PC-9 (cell line): ENCODE measurements around the gene ZNF77. TPM values are rescaled to one million over a fixed set of nuclear protein-coding genes. Genes with fewer than 3 reads are reported as not detected.

Source experiments
- BruUV-seq: library from RNA; stranded (reverse); fragments of 400-500 nt; replicated peaks from 2 replicates; lab custom pipeline; 2021; lab: Mats Ljungman, UMichigan
- CTCF ChIA-PET: fragments of 300-600 bp; sonication (Branson Sonifier 250); formaldehyde crosslinking; loops from one replicate; lab custom pipeline; 2022; ENCODE audit warnings: antibody characterized with exemption; lab: Charles Lee
- POLR2A ChIA-PET: fragments of 300-600 bp; sonication (Branson Sonifier 250); formaldehyde crosslinking; loops from one replicate; lab custom pipeline; 2022; ENCODE audit warnings: antibody characterized with exemption; ENCODE audit not compliant: unreplicated experiment; lab: Charles Lee
- DNase-seq, 2 experiments: peaks; one replicate each; pipeline versions ENCODE4 v3.0.0 to v3.0.0-alpha.2; 2015 to 2022; ENCODE audit warnings: mixed read lengths in 1 of 2
- H2AFZ ChIP-seq: fragments of 200-600 bp; sonication (generic); 2 replicates; pipeline ENCODE4 v1.8.1; 2017; ENCODE audit warnings: antibody characterized with exemption
- H3F3A ChIP-seq: fragments of 200-600 bp; sonication (generic); 2 replicates; pipeline ENCODE4 v1.8.1; 2017; ENCODE audit warnings: antibody characterized with exemption, mild to moderate bottlenecking, low read depth; ENCODE audit not compliant: insufficient read depth
- H3K27ac ChIP-seq: fragments of 200-600 bp; sonication (generic); 2 replicates; pipeline ENCODE4 v1.6.1; 2016; ENCODE audit warnings: mixed run types
- H3K27me3 ChIP-seq: fragments of 200-600 bp; sonication (generic); 2 replicates; pipeline ENCODE4 v1.6.1; 2016; ENCODE audit warnings: low read depth, mixed run types; ENCODE audit not compliant: insufficient read depth
- H3K36me3 ChIP-seq: fragments of 200-600 bp; sonication (generic); 2 replicates; pipeline ENCODE4 v1.6.1; 2016; ENCODE audit warnings: low read depth, mixed run types
- H3K4me1 ChIP-seq: fragments of 200-600 bp; sonication (generic); replicated peaks from 2 replicates; pipeline ENCODE4 v1.6.1; 2016; ENCODE audit warnings: mixed run types; ENCODE audit not compliant: insufficient read depth
- H3K4me2 ChIP-seq: fragments of 200-600 bp; sonication (generic); 2 replicates; pipeline ENCODE4 v1.6.1; 2017; ENCODE audit warnings: mixed run types
- H3K4me3 ChIP-seq: fragments of 200-600 bp; sonication (generic); 2 replicates; pipeline ENCODE4 v1.6.1; 2016; ENCODE audit warnings: mixed run types
- H3K79me2 ChIP-seq: fragments of 200-600 bp; sonication (generic); 2 replicates; pipeline ENCODE4 v1.6.1; 2017; ENCODE audit warnings: low read depth, mixed run types
- H3K9me2 ChIP-seq: fragments of 200-600 bp; sonication (generic); 2 replicates; pipeline ENCODE4 v1.8.1; 2017; ENCODE audit warnings: mild to moderate bottlenecking; ENCODE audit not compliant: insufficient read depth
- H3K9me3 ChIP-seq: fragments of 200-600 bp; sonication (generic); 2 replicates; pipeline ENCODE4 v1.8.1; 2016; ENCODE audit warnings: low read depth; ENCODE audit not compliant: insufficient read depth
- H4K20me1 ChIP-seq: fragments of 200-600 bp; sonication (generic); 2 replicates; pipeline ENCODE4 v1.8.1; 2017; ENCODE audit not compliant: insufficient read depth
- EZH2 ChIP-seq: fragments of 200-600 bp; sonication (generic); IDR thresholded peaks from 2 replicates; pipeline ENCODE4 v1.8.0; 2017; ENCODE audit warnings: antibody characterized with exemption, low read depth
- intact Hi-C: fragments of 100-400 bp; cut with micrococcal nuclease; formaldehyde crosslinking; loops from one replicate; pipeline ENCODE4 v1.10.0; 2022; ENCODE audit not compliant: unreplicated experiment
- total RNA-seq: library from RNA; stranded (reverse); gene quantifications from 2 replicates; pipeline ENCODE4 v1.2.3, GENCODE V29; 2021
- TF ChIP-seq, protein P1 (sequence below): fragments of 200-600 bp; sonication (generic); conservative IDR thresholded peaks from 2 replicates; pipeline ENCODE4 v1.6.1; 2017; ENCODE audit warnings: mixed run types, antibody characterized with exemption, mild to moderate bottlenecking, moderate library complexity

The ZNF77 gene
- total RNA-seq, 1 experiment from 2014 or later = 2.5 TPM

DNA sequence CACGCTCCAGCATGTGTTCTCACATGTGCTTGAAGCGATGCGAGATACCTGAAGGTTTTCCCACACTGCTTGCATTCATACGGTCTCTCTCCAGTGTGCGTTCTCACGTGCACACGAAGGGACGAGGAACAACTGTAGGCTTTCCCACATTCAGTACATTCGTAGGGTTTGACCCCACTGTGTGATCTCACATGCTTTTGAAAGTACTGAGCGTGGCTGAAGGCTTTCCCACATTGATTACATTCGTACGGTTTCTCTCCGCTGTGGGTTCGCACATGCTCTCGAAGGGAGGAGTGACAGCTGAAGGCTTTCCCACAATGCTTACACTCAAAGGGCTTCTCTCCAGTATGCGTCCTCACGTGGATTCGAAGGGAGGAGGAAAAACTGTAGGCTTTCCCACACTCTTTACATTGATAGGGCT is 11.3 kb downstream of the ZNF77 start:
- Histone ChIP-seq H2AFZ (no peak overlapping the region), H3K79me2 (no peaks in the 10 kb centered on the region), H3K27ac (no peak overlapping the region), H3K27me3 (no peaks in the 10 kb centered on the region), H3K4me1 (no peaks in the 10 kb centered on the region), H4K20me1 (no peaks in the 10 kb centered on the region), H3F3A (no peaks in the 10 kb centered on the region), H3K9me2 (no peaks in the 10 kb centered on the region), H3K4me2 (no peak overlapping the region), H3K9me3 (peaks cover 17% of the 10 kb centered on the region), H3K4me3 (no peak overlapping the region), H3K36me3 (peaks cover 24% of the 10 kb centered on the region; the same call in 1 of the 2 replicates)
- DNase-seq = no peak
- ChIA-PET CTCF (no interaction called here), POLR2A (no interaction called here)
- BruUV-seq = no TSS peak
- no peak for TF ChIP-seq EZH2
- TF ChIP-seq, protein P1, sequence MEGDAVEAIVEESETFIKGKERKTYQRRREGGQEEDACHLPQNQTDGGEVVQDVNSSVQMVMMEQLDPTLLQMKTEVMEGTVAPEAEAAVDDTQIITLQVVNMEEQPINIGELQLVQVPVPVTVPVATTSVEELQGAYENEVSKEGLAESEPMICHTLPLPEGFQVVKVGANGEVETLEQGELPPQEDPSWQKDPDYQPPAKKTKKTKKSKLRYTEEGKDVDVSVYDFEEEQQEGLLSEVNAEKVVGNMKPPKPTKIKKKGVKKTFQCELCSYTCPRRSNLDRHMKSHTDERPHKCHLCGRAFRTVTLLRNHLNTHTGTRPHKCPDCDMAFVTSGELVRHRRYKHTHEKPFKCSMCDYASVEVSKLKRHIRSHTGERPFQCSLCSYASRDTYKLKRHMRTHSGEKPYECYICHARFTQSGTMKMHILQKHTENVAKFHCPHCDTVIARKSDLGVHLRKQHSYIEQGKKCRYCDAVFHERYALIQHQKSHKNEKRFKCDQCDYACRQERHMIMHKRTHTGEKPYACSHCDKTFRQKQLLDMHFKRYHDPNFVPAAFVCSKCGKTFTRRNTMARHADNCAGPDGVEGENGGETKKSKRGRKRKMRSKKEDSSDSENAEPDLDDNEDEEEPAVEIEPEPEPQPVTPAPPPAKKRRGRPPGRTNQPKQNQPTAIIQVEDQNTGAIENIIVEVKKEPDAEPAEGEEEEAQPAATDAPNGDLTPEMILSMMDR = no peak
- intact Hi-C loops = no loop called here

DNA sequence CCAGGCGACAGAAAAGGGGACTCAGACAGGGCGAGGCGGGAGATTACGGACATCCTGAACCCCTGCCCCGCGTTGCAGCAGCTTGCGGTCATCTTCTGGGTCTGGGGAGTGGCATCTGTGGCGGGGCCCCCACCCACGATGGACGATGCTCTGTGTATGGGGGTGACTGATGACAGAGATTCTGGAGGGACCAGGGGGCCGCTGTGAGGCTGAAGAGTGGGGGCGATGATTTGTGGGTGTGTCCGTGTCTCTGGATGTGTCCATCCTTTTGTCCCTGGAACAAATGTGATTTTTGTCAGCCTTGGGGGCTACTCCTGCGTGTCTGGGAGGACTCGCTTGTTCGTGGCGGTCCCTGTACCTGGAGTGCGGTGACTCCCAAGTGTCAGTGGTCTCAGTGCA is 17.7 kb downstream of the ZNF77 start:
- Histone ChIP-seq H3F3A (no peaks in the 10 kb centered on the region), H3K9me2 (no peaks in the 10 kb centered on the region), H3K27ac (no peak overlapping the region), H3K4me3 (no peak overlapping the region), H4K20me1 (no peaks in the 10 kb centered on the region), H3K4me2 (no peak overlapping the region), H3K36me3 (no peaks in the 10 kb centered on the region), H3K27me3 (no peaks in the 10 kb centered on the region), H2AFZ (no peak overlapping the region), H3K79me2 (no peaks in the 10 kb centered on the region), H3K9me3 (no peaks in the 10 kb centered on the region; the same call in 1 of the 2 replicates), H3K4me1 (no peaks in the 10 kb centered on the region)
- intact Hi-C loops = no loop called here
- ChIA-PET CTCF (no interaction called here), POLR2A (no interaction called here)
- BruUV-seq = no TSS peak
- TF ChIP-seq, protein P1 = no peak
- TF ChIP-seq EZH2 = no peak
- no peak for DNase-seq

DNA sequence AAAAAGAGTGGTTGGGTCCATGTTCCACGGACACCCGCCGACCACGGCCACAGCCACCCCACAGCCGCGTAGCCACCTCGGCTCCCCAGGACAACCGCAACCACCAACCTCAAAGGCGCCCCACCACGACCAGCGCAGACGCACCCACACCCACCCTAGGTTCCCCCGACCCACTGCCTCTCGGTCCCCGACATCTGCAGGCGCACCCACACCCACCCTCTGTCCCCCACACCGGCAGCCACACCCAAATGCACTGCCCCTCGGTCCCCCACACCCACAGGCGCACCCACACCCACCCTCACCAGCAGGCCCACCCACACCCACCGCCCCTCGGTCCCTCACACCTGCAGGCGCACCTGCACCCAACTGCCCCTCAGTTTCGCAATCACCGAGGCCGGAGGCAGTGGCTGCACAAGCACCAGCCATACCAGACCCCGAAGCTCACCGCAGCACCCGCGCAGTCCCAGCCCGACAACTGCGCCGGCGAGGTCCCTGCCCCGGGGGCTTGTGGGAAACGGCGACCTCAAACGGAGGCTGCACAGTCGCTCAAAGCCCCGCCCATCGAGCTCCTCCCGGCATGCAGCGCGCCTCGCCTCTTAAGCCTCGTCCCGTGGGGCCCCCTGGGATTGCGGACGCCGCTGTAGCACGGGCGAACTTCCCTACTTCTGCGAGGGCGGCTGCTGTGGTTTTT is 18.3 kb downstream of the ZNF77 start:
- H3K27me3 ChIP-seq = no peaks in the 10 kb centered on the region
- no peak for DNase-seq
- ChIA-PET CTCF (no interaction called here), POLR2A (no interaction called here)
- no peaks in the 10 kb centered on the region for H3K4me1 ChIP-seq
- H3K4me3 ChIP-seq = no peak overlapping the region
- H3K9me3 ChIP-seq = no peaks in the 10 kb centered on the region; the same call in 1 of the 2 replicates
- H3K27ac ChIP-seq = no peak overlapping the region
- intact Hi-C loops = no loop called here
- H4K20me1 ChIP-seq = no peaks in the 10 kb centered on the region
- no peak overlapping the region for H3K4me2 ChIP-seq
- H3K9me2 ChIP-seq = no peaks in the 10 kb centered on the region
- TF ChIP-seq, protein P1 = no peak
- TF ChIP-seq EZH2 = no peak
- no peaks in the 10 kb centered on the region for H3F3A ChIP-seq
- no TSS peak for BruUV-seq
- no peak overlapping the region for H2AFZ ChIP-seq
- no peaks in the 10 kb centered on the region for H3K79me2 ChIP-seq
- H3K36me3 ChIP-seq = no peaks in the 10 kb centered on the region
